Endothelial cell (in vitro differentiated cells): ENCODE measurements around the gene MYO1G. TPM values are rescaled to one million over a fixed set of nuclear protein-coding genes. Genes with fewer than 3 reads are reported as not detected.

ENCODE experiments used
- DNase-seq: peaks from one replicate; pipeline ENCODE4 v3.0.0; 2021; ENCODE audit warnings: low spot score
- H3K27ac Mint-ChIP-seq: one replicate; pipeline ENCODE4 v1.8.0; 2021; ENCODE audit warnings: mixed read lengths, inconsistent platforms; ENCODE audit not compliant: unreplicated experiment
- H3K27me3 Mint-ChIP-seq: one replicate; pipeline ENCODE4 v1.8.0; 2021; ENCODE audit warnings: mild to moderate bottlenecking, moderate library complexity, mixed read lengths, inconsistent platforms; ENCODE audit not compliant: unreplicated experiment
- H3K36me3 Mint-ChIP-seq: one replicate; pipeline ENCODE4 v1.8.0; 2021; ENCODE audit warnings: mild to moderate bottlenecking, low read depth, mixed read lengths, inconsistent platforms; ENCODE audit not compliant: unreplicated experiment
- H3K4me1 Mint-ChIP-seq: one replicate; pipeline ENCODE4 v1.8.0; 2021; ENCODE audit warnings: mild to moderate bottlenecking, mixed read lengths, inconsistent platforms; ENCODE audit not compliant: unreplicated experiment
- H3K4me3 Mint-ChIP-seq: one replicate; pipeline ENCODE4 v1.8.0; 2021; ENCODE audit warnings: mild to moderate bottlenecking, mixed read lengths, inconsistent platforms; ENCODE audit not compliant: unreplicated experiment
- H3K9me3 Mint-ChIP-seq: one replicate; pipeline ENCODE4 v1.8.0; 2021; ENCODE audit warnings: mixed read lengths, inconsistent platforms; ENCODE audit not compliant: unreplicated experiment
- total RNA-seq: library from RNA; stranded (reverse); fragmentation: NEBNext Ultra II Directional; extraction: Animal tissue kit (Norgen Biotek cat#: 25700); gene quantifications from one replicate; pipeline ENCODE4 v1.2.1, GENCODE V29; 2021; ENCODE audit not compliant: unreplicated experiment
- TF ChIP-seq, protein P1 (sequence below): fragments of 200-600 bp; sonication (generic); IDR thresholded peaks from one replicate; pipeline ENCODE4 v1.5.0; 2021; ENCODE audit warnings: antibody characterized with exemption; ENCODE audit not compliant: unreplicated experiment

MYO1G gene
- total RNA-seq, 1 donor from 2014 or later, result 0.13 TPM

GRCh38 chr7:44990109-44991023 lies 11.6 kb upstream of the MYO1G start:
- Mint-ChIP-seq H3K4me3 (no peak overlapping the region), H3K36me3 (peaks cover 3% of the 10 kb centered on the region), H3K9me3 (no peaks in the 10 kb centered on the region), H3K4me1 (peaks cover 41% of the 10 kb centered on the region), H3K27ac (peak overlapping the region; percentile 39), H3K27me3 (peaks cover 7% of the 10 kb centered on the region)
- no peak for DNase-seq
- TF ChIP-seq, protein P1, sequence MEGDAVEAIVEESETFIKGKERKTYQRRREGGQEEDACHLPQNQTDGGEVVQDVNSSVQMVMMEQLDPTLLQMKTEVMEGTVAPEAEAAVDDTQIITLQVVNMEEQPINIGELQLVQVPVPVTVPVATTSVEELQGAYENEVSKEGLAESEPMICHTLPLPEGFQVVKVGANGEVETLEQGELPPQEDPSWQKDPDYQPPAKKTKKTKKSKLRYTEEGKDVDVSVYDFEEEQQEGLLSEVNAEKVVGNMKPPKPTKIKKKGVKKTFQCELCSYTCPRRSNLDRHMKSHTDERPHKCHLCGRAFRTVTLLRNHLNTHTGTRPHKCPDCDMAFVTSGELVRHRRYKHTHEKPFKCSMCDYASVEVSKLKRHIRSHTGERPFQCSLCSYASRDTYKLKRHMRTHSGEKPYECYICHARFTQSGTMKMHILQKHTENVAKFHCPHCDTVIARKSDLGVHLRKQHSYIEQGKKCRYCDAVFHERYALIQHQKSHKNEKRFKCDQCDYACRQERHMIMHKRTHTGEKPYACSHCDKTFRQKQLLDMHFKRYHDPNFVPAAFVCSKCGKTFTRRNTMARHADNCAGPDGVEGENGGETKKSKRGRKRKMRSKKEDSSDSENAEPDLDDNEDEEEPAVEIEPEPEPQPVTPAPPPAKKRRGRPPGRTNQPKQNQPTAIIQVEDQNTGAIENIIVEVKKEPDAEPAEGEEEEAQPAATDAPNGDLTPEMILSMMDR, result no peak

DNA sequence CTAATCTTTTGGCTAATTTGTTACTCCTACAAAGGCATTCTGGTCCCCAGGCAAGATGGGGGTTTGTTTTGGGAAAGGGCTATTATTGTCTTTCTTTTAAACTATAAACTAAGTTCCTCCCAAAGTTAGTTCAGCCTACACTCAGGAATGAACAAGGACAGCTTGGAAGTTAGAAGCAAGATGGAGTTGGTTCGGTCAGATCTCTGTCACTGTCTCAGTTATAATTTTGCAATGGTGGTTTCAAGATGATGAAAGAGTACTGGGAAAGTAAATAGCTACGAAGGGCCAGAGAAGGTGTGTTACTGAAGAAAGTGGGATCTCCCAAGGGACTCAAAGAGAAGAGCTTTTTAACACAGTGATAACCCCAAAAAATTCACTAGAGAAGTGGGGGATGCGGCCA lies 10.3 kb upstream of the MYO1G start:
- Mint-ChIP-seq H3K27me3 (peaks cover 9% of the 10 kb centered on the region), H3K4me1 (peaks cover 40% of the 10 kb centered on the region), H3K4me3 (no peak overlapping the region), H3K9me3 (no peaks in the 10 kb centered on the region), H3K27ac (peak overlapping the region; percentile 10), H3K36me3 (peaks cover 12% of the 10 kb centered on the region)
- no peak for DNase-seq
- TF ChIP-seq, protein P1, result no peak

GRCh38 chr7:44988701-44989100 lies 9.9 kb upstream of the MYO1G start:
- Mint-ChIP-seq H3K4me1 (peaks cover 38% of the 10 kb centered on the region), H3K4me3 (no peak overlapping the region), H3K9me3 (no peaks in the 10 kb centered on the region), H3K27me3 (peaks cover 9% of the 10 kb centered on the region), H3K27ac (peak overlapping the region; percentile 8), H3K36me3 (peaks cover 12% of the 10 kb centered on the region)
- TF ChIP-seq, protein P1, result no peak
- no peak for DNase-seq

- peaks cover 9% of the 10 kb centered on the region for H3K27me3 Mint-ChIP-seq
- H3K36me3 Mint-ChIP-seq, result peaks cover 12% of the 10 kb centered on the region
- H3K9me3 Mint-ChIP-seq, result no peaks in the 10 kb centered on the region
- H3K4me3 Mint-ChIP-seq, result no peak overlapping the region
- peak overlapping the region; percentile 43 for H3K27ac Mint-ChIP-seq
- DNase-seq, result no peak
- H3K4me1 Mint-ChIP-seq, result peaks cover 38% of the 10 kb centered on the region
- TF ChIP-seq, protein P1, result no peak
Measured at GRCh38 chr7:44987996-44988395, 9.2 kb upstream of the MYO1G start.

DNA sequence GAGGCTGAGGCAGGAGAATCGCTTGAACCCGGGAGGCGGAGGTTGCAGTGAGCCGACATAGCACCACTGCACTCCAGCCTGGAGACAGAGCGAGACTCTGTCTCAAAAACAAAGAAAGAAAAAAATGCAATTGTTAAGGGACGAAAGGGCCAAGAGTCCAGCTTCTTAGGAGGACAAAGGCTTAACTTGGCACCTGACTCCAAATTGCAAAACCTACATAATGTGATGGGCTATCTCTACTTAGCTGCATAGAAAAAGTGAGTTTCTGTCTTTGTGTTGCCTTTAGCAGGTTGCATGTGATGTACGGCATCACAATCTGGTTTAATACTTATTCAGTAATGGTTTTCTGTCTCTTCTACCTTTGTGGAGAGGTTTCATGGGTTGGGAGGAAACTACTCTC lies 8.6 kb upstream of the MYO1G start:
- TF ChIP-seq, protein P1, result no peak
- Mint-ChIP-seq H3K4me3 (peak overlapping the region; percentile 94), H3K27ac (peak overlapping the region; percentile 92), H3K27me3 (peaks cover 9% of the 10 kb centered on the region), H3K36me3 (peaks cover 16% of the 10 kb centered on the region), H3K4me1 (peaks cover 38% of the 10 kb centered on the region), H3K9me3 (no peaks in the 10 kb centered on the region)
- no peak for DNase-seq
